GM23248 (cell line): ENCODE results near the gene DPY19L1.

Source experiments
- EZH2 ChIP-seq: fragments of 200-600 bp; sonication (generic); IDR thresholded peaks from 2 replicates; pipeline ENCODE4 v1.6.1; 2018; ENCODE audit warnings: antibody characterized with exemption, mild to moderate bottlenecking; ENCODE audit not compliant: insufficient read depth, poor library complexity, severe bottlenecking
- EZH2phosphoT487 ChIP-seq: fragments of 200-600 bp; sonication (generic); IDR thresholded peaks from 2 replicates; pipeline ENCODE4 v1.6.1; 2018; ENCODE audit warnings: antibody characterized with exemption, moderate library complexity, mild to moderate bottlenecking, low read depth; ENCODE audit not compliant: insufficient read depth

DNA sequence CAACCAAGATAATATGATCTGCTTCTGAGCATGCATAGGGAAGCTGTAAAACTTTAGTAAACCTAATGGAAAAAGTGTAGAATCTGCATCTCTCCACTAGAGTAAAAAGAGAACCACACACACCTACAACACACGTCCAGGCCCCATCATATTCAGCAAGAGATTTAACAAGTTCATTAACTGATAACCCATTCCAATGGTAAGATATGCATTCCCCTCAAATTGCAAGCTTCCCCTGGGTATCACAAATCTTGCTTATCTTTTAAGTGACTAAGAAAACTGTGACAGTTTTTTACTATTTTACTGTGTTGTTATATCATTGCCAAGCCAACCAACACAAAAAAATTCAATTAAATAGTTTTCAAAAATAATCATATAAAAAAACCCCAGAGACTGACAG is 8.0 kb downstream of the DPY19L1 start:
- TF ChIP-seq EZH2 = no peak
- TF ChIP-seq EZH2phosphoT487 = no peak
